Neural crest cell (in vitro differentiated cells): ENCODE results near the gene CSNK2B. TPM values are rescaled to one million over a fixed set of nuclear protein-coding genes. Genes with fewer than 3 reads are reported as not detected.

Experiments
- DNase-seq: peaks from one replicate; pipeline ENCODE4 v3.0.0; 2021; ENCODE audit warnings: low read depth, mixed read lengths, low spot score
- H3K27ac Mint-ChIP-seq: one replicate; pipeline ENCODE4 v1.8.0; 2021; ENCODE audit warnings: mild to moderate bottlenecking, mixed read lengths; ENCODE audit not compliant: unreplicated experiment
- H3K27me3 Mint-ChIP-seq: 2 replicates; pipeline ENCODE4 v1.8.0; 2021; ENCODE audit warnings: low read depth, mild to moderate bottlenecking, mixed read lengths
- H3K36me3 Mint-ChIP-seq: 2 replicates; pipeline ENCODE4 v1.8.0; 2021; ENCODE audit warnings: low read depth, mild to moderate bottlenecking, mixed read lengths
- H3K4me1 Mint-ChIP-seq: 2 replicates; pipeline ENCODE4 v1.8.0; 2021; ENCODE audit warnings: mixed read lengths
- H3K4me3 Mint-ChIP-seq: one replicate; pipeline ENCODE4 v1.8.0; 2021; ENCODE audit warnings: mild to moderate bottlenecking, mixed read lengths
- H3K9me3 Mint-ChIP-seq: 2 replicates; pipeline ENCODE4 v1.8.0; 2021; ENCODE audit warnings: mixed read lengths
- total RNA-seq: library from RNA; stranded (reverse); gene quantifications from 2 replicates; pipeline ENCODE4 v1.2.1, GENCODE V29; 2021
- TF ChIP-seq, protein P1 (sequence below): fragments of 200-600 bp; sonication (generic); conservative IDR thresholded peaks from 2 replicates; pipeline ENCODE4 v1.5.0; 2021; ENCODE audit warnings: antibody characterized with exemption, mild to moderate bottlenecking

The CSNK2B gene
- total RNA-seq, 1 donor from 2014 or later: 188 TPM

DNA sequence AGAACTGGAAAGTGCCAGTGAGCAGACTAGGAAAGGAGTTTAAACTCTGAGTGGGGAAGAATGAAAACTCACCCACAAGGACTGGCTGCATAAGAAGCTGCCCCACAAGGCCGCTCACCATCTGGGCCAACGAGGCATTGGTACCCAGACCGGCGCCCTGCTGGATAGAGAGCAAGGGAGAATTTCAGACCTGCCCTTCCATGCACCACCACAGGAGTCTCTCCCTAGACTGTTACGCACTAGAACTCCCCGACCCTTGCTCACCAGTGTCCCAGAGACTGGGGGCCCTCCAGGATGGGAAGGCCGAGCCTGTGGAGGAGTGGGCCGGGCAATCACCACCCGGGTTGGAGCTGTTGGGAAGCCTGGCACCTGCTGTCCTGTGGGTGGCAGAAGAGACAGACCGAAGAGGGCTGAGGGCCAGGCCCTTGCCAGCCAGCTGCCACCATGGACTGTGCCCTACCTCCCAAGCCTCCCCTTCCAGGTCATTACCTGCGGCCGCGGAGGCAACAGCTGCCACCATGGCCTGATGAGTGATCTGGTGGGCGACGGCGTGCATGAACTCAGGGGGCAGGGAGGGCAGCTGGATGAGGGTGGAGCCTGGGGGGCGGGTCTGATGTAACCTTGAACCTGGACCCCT, 21.9 kb upstream of the CSNK2B start:
- peaks cover 30% of the 10 kb centered on the region for H3K36me3 Mint-ChIP-seq
- H3K27ac Mint-ChIP-seq: no peak overlapping the region
- H3K9me3 Mint-ChIP-seq: no peaks in the 10 kb centered on the region
- H3K27me3 Mint-ChIP-seq: no peaks in the 10 kb centered on the region
- TF ChIP-seq, protein P1, sequence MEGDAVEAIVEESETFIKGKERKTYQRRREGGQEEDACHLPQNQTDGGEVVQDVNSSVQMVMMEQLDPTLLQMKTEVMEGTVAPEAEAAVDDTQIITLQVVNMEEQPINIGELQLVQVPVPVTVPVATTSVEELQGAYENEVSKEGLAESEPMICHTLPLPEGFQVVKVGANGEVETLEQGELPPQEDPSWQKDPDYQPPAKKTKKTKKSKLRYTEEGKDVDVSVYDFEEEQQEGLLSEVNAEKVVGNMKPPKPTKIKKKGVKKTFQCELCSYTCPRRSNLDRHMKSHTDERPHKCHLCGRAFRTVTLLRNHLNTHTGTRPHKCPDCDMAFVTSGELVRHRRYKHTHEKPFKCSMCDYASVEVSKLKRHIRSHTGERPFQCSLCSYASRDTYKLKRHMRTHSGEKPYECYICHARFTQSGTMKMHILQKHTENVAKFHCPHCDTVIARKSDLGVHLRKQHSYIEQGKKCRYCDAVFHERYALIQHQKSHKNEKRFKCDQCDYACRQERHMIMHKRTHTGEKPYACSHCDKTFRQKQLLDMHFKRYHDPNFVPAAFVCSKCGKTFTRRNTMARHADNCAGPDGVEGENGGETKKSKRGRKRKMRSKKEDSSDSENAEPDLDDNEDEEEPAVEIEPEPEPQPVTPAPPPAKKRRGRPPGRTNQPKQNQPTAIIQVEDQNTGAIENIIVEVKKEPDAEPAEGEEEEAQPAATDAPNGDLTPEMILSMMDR: no peak
- no peak for DNase-seq
- no peak overlapping the region for H3K4me3 Mint-ChIP-seq
- H3K4me1 Mint-ChIP-seq: no peaks in the 10 kb centered on the region

GRCh38 chr6:31645325-31645724, 20.6 kb upstream of the CSNK2B start:
- Mint-ChIP-seq H3K9me3 (no peaks in the 10 kb centered on the region), H3K4me3 (peak overlapping the region; percentile 54), H3K4me1 (peaks cover 9% of the 10 kb centered on the region), H3K36me3 (peaks cover 27% of the 10 kb centered on the region), H3K27me3 (no peaks in the 10 kb centered on the region), H3K27ac (peak overlapping the region; percentile 13)
- TF ChIP-seq, protein P1: no peak
- no peak for DNase-seq

GRCh38 chr6:31651602-31652191, 14.2 kb upstream of the CSNK2B start:
- Mint-ChIP-seq H3K4me1 (peaks cover 39% of the 10 kb centered on the region), H3K27me3 (peaks cover 9% of the 10 kb centered on the region), H3K9me3 (no peaks in the 10 kb centered on the region), H3K4me3 (peak overlapping the region; percentile 94), H3K36me3 (peaks cover 15% of the 10 kb centered on the region), H3K27ac (peak overlapping the region; percentile 100)
- TF ChIP-seq, protein P1: no peak
- DNase-seq: no peak

DNA sequence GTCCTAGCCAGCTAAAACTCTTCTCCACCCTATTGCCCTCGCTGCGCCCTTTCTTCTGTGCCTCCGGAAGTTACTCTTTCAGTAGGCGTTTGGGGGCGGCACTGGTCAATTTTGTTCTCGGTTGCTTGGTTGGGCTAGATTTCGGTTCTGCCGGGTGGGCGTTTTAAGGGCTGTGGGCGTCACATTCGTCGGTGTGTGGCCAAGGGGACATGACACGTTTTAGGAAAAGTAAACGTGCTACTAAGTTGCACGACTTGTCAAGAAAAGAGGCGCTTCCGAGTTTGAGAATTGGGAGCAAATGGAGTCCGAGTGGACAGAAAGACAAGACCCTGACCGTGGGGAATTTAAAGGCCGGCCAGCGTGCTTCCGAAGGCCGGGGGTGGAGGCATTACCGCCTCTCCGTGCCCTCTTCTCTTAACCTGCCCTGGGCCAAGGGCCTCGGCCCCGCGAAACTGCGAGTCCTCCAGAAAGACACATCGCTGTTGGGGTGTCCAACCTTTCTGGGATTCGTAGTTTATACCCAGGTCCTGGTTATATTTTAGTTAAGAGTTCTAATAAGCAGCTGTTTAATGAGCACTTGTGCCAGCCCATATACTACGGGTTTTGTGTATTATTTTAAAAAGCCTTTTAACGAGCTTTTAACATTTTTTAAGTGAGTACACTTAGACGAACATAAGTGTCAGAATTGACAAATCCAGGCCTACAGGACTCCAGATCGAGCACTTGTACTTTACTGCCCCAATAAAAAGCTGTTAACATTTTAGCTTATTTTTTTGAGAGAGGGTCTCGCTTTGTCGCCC, 12.8 kb upstream of the CSNK2B start:
- H3K36me3 Mint-ChIP-seq: peaks cover 13% of the 10 kb centered on the region
- no peak for DNase-seq
- peak overlapping the region; percentile 94 for H3K4me3 Mint-ChIP-seq
- TF ChIP-seq, protein P1: no peak
- H3K27me3 Mint-ChIP-seq: peaks cover 9% of the 10 kb centered on the region
- H3K9me3 Mint-ChIP-seq: no peaks in the 10 kb centered on the region
- H3K4me1 Mint-ChIP-seq: peaks cover 45% of the 10 kb centered on the region
- peak overlapping the region; percentile 100 for H3K27ac Mint-ChIP-seq

GRCh38 chr6:31654574-31655348, 11.1 kb upstream of the CSNK2B start:
- peak overlapping the region; percentile 79 for H3K4me3 Mint-ChIP-seq
- H3K27ac Mint-ChIP-seq: peak overlapping the region; percentile 12

More at GRCh38 chr6:31654574-31655348, 11.1 kb upstream of the CSNK2B start:
- TF ChIP-seq, protein P1: no peak
- H3K27me3 Mint-ChIP-seq: peaks cover 9% of the 10 kb centered on the region
- H3K36me3 Mint-ChIP-seq: peaks cover 7% of the 10 kb centered on the region
- H3K4me1 Mint-ChIP-seq: peaks cover 56% of the 10 kb centered on the region
- no peak for DNase-seq
- no peaks in the 10 kb centered on the region for H3K9me3 Mint-ChIP-seq
